Measurements from ENCODE around the gene ECM2. TPM values are rescaled to one million over a fixed set of nuclear protein-coding genes. Genes with fewer than 3 reads are reported as not detected.

Gene ECM2
- total and polyA plus RNA-seq, 2 donors: 1.3 to 3.5 TPM

DNA sequence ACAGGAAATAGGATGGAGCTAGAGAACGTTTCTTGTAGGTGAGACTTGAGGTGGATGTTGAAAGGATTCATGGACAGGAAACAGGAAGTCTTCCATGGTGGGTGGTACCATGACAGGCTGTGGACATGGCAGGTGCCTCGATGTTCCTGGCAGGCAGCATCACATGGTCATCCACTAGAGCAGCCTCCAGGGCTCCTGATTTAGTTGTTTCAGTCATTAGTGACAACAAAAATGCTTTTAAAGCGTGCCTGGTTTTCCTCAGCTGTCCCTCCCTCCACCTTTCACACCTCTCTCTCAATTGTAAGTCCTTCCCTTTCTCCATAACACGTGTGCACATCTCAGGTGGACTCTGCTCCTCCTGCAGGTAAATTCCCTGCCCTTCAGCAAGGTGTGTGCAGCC is 28.3 kb downstream of the ECM2 start:
- H3K4me3 ChIP-seq (ENCODE audit: low read length in 2 of 2): no peak overlapping the region
- no peaks in the 10 kb centered on the region for H3K27me3 ChIP-seq (ENCODE audit: control insufficient read depth in 2 of 2, insufficient read depth in 1 of 2, low read length in 1 of 2)
- no peak for DNase-seq (ENCODE audit: low read depth in 6 of 9, low spot score in 9 of 9)
- no peak overlapping the region for H3K27ac ChIP-seq (ENCODE audit: low read depth in 1 of 2, low read length in 1 of 2)
- no peaks in the 10 kb centered on the region for H3K36me3 ChIP-seq (ENCODE audit: control insufficient read depth in 2 of 2, insufficient read depth in 2 of 2, low read length in 1 of 2)
- peaks cover 0 to 2% of the 10 kb centered on the region in 2 donors for H3K4me1 ChIP-seq (ENCODE audit: control insufficient read depth in 2 of 2, insufficient read depth in 2 of 2, low read length in 2 of 2)
- 76% methylated on average over 4 of the region's 4 CpGs for WGBS
- H3K9me3 ChIP-seq (ENCODE audit: control insufficient read depth in 2 of 2, insufficient read depth in 1 of 2, low read length in 1 of 2): no peaks in the 10 kb centered on the region

DNA sequence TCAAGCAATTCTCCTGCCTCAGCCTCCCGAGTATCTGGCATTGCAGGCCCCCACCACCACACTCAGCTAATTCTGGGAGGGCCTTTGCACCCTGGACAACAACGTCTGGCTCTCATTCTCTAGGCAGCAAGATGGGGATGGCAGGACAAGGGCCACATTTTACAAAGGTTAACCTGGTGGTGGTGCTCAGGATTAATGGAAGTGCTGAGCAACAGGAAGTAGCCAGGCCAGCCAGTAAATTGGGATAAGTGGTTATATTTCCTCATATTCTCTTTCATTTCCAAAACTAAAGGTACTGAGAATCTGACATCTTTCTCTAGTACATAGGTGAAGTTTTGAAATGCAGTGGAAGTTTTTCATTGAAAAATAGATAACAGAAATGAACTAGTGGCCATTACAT is 28.8 kb downstream of the ECM2 start:
- H3K4me3 ChIP-seq (ENCODE audit: low read length in 2 of 2): no peak overlapping the region
- no peak for DNase-seq (ENCODE audit: low read depth in 6 of 9, low spot score in 9 of 9)
- H3K27ac ChIP-seq (ENCODE audit: low read depth in 1 of 2, low read length in 1 of 2): no peak overlapping the region
- no peaks in the 10 kb centered on the region for H3K36me3 ChIP-seq (ENCODE audit: control insufficient read depth in 2 of 2, insufficient read depth in 2 of 2, low read length in 1 of 2)
- peaks cover 0 to 2% of the 10 kb centered on the region in 2 donors for H3K4me1 ChIP-seq (ENCODE audit: control insufficient read depth in 2 of 2, insufficient read depth in 2 of 2, low read length in 2 of 2)
- no peaks in the 10 kb centered on the region for H3K27me3 ChIP-seq (ENCODE audit: control insufficient read depth in 2 of 2, insufficient read depth in 1 of 2, low read length in 1 of 2)
- 98% methylated on average over 2 of the region's 2 CpGs for WGBS
- H3K9me3 ChIP-seq (ENCODE audit: control insufficient read depth in 2 of 2, insufficient read depth in 1 of 2, low read length in 1 of 2): no peaks in the 10 kb centered on the region

DNA sequence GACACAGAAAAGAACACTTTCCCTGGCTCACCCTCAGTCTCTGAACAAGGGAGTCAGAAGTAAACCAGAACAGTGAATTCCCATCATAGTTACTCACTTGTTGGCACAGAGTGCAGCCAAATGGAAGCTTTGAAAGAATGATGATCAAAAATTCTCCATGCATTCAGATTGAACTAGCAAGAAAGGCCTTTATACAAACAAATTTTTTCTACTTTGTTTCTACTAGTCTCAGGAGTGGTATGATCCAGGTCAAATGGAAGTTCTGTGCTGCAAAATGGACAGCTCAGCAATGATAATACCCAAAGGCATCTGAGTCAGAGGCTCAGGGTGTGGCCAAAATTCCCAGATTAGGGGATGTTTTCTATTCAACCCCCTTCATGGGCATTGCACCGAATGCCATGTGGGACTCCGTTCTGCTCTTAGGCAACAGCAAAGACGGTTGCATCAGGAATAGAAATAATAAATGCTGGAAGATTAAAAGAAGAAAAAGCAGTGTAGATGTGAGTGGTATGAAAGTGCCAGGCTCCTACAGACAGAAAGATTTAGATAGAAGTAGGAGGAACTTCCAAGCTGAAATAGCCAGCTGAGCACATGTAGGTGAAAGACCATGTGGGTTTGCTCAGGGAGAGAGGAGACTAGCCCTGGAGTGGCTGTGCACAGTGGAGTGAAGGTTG is 29.5 kb downstream of the ECM2 start:
- H3K27me3 ChIP-seq (ENCODE audit: control insufficient read depth in 2 of 2, insufficient read depth in 1 of 2, low read length in 1 of 2): no peaks in the 10 kb centered on the region
- peaks cover 0 to 2% of the 10 kb centered on the region in 2 donors for H3K4me1 ChIP-seq (ENCODE audit: control insufficient read depth in 2 of 2, insufficient read depth in 2 of 2, low read length in 2 of 2)
- no peaks in the 10 kb centered on the region for H3K36me3 ChIP-seq (ENCODE audit: control insufficient read depth in 2 of 2, insufficient read depth in 2 of 2, low read length in 1 of 2)
- H3K27ac ChIP-seq (ENCODE audit: low read depth in 1 of 2, low read length in 1 of 2): no peak overlapping the region
- no peak overlapping the region for H3K4me3 ChIP-seq (ENCODE audit: low read length in 2 of 2)
- no peak for DNase-seq (ENCODE audit: low read depth in 6 of 9, low spot score in 9 of 9)
- H3K9me3 ChIP-seq (ENCODE audit: control insufficient read depth in 2 of 2, insufficient read depth in 1 of 2, low read length in 1 of 2): no peaks in the 10 kb centered on the region
- 93% methylated on average over 3 of the region's 3 CpGs for WGBS

DNA sequence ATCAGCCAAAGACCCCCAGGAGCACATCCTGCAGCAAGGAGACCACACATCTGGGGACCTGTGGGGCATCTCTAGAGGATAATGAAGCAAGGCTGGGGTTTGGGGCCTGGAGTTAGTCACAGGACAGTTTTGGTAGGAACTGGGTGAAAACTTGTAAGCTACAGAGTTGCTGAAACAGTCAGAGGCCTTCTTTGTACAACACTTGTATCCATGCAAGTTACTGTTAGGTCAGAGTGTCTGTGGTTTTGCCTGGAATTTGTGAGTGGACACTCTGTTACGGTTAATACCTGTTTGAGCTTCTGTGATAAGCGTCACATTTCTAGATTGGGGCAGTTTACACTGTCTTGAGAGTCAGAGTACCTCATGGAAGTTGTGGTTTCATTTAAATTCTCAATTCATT is 30.9 kb downstream of the ECM2 start:
- H3K9me3 ChIP-seq (ENCODE audit: control insufficient read depth in 2 of 2, insufficient read depth in 1 of 2, low read length in 1 of 2): no peaks in the 10 kb centered on the region
- DNase-seq (ENCODE audit: low read depth in 6 of 9, low spot score in 9 of 9): no peak
- no peaks in the 10 kb centered on the region for H3K27me3 ChIP-seq (ENCODE audit: control insufficient read depth in 2 of 2, insufficient read depth in 1 of 2, low read length in 1 of 2)
- no peak overlapping the region for H3K27ac ChIP-seq (ENCODE audit: low read depth in 1 of 2, low read length in 1 of 2)
- 96% methylated on average over 2 of the region's 2 CpGs for WGBS
- peaks cover 0 to 2% of the 10 kb centered on the region in 2 donors for H3K4me1 ChIP-seq (ENCODE audit: control insufficient read depth in 2 of 2, insufficient read depth in 2 of 2, low read length in 2 of 2)
- no peaks in the 10 kb centered on the region for H3K36me3 ChIP-seq (ENCODE audit: control insufficient read depth in 2 of 2, insufficient read depth in 2 of 2, low read length in 1 of 2)
- H3K4me3 ChIP-seq (ENCODE audit: low read length in 2 of 2): no peak overlapping the region

DNA sequence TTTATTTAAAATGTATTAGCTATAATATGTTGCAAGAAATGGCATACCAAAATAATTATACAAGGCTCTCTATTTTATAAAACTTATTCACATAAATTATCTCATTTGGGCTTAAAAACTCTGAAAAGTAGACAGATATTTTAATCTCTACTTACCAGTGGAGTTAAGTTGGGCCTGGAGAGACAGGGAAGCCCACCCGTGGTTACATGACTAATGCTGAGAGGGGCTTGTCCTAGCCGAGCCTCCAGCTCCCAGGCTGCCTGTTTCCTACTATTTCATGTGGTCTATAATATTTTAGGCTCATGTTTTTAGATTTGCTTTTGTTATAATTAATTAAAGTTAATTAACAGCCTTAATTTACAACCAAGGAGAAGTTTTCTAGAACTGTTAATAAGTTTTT is 32.6 kb downstream of the ECM2 start:
- 85% methylated on average over 2 of the region's 2 CpGs for WGBS
- H3K27ac ChIP-seq (ENCODE audit: low read depth in 1 of 2, low read length in 1 of 2): no peak overlapping the region
- H3K9me3 ChIP-seq (ENCODE audit: control insufficient read depth in 2 of 2, insufficient read depth in 1 of 2, low read length in 1 of 2): no peaks in the 10 kb centered on the region
- no peak for DNase-seq (ENCODE audit: low read depth in 6 of 9, low spot score in 9 of 9)
- no peak overlapping the region for H3K4me3 ChIP-seq (ENCODE audit: low read length in 2 of 2)
- H3K4me1 ChIP-seq (ENCODE audit: control insufficient read depth in 2 of 2, insufficient read depth in 2 of 2, low read length in 2 of 2): peaks cover 0 to 2% of the 10 kb centered on the region in 2 donors
- H3K36me3 ChIP-seq (ENCODE audit: control insufficient read depth in 2 of 2, insufficient read depth in 2 of 2, low read length in 1 of 2): no peaks in the 10 kb centered on the region
- no peaks in the 10 kb centered on the region for H3K27me3 ChIP-seq (ENCODE audit: control insufficient read depth in 2 of 2, insufficient read depth in 1 of 2, low read length in 1 of 2)

DNA sequence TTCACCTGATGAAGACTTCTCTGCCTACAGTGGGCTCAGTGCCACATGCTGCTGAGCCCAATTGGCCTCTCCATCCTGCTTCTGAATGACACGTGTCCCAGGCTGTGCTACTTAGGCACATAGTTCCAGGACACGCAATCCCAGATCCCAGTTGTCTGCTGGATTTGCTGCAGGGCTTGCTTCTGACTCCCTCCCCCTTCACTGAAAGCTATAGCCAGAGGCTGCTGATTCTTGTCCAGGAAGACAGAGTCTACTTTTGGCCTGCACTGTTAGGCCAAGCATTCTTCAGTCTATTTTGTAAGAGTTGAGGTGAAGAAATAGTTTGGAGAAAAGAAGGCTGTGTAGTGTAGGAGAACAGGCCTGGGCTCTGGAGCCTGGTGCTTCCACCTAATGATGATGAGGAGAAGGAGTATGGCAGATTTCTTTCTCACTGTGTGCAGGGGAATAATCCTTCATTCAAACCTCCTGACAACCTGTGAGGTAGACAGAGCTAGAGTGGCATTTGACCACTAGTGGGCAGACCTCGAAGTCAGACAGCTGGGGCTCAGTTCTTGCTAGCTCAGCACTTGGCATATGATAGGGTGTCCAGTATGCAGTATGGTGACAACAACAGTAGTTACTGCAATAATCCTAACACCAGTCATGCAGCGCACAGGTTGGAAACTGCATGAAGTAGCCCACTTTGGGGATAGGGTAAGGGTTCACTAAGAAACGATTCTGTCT is 34.0 kb downstream of the ECM2 start:
- DNase-seq (ENCODE audit: low read depth in 6 of 9, low spot score in 9 of 9): peak in 2 of 9 donors; percentile 9 to 16
- no peaks in the 10 kb centered on the region for H3K4me1 ChIP-seq (ENCODE audit: control insufficient read depth in 2 of 2, insufficient read depth in 2 of 2, low read length in 2 of 2)

DNA sequence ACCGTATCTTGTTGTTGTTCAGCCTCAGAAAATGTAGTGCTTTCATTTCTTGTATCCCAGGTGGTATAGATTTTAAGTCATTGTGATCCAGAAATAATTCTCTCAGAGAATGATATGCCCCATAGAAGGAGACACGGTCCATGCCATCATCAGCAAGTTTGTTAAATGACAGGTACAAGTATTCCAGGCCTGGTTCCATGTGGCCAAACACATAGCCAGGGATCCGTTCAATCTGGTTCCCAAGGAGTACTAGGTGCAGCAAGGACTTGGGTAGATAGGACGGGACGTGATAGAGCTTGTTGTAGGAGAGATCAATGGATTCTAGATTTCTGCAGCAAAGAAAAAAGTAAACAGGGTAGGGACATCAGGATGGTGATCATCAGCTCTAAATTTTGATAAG is 35.1 kb downstream of the ECM2 start:
- DNase-seq (ENCODE audit: low read depth in 6 of 9, low spot score in 9 of 9): no peak
- Histone ChIP-seq H3K4me1 (ENCODE audit: control insufficient read depth in 2 of 2, insufficient read depth in 2 of 2, low read length in 2 of 2) (no peaks in the 10 kb centered on the region), H3K4me3 (ENCODE audit: low read length in 2 of 2) (no peak overlapping the region), H3K27me3 (ENCODE audit: control insufficient read depth in 2 of 2, insufficient read depth in 1 of 2, low read length in 1 of 2) (no peaks in the 10 kb centered on the region), H3K9me3 (ENCODE audit: control insufficient read depth in 2 of 2, insufficient read depth in 1 of 2, low read length in 1 of 2) (no peaks in the 10 kb centered on the region), H3K27ac (ENCODE audit: low read depth in 1 of 2, low read length in 1 of 2) (no peak overlapping the region), H3K36me3 (ENCODE audit: control insufficient read depth in 2 of 2, insufficient read depth in 2 of 2, low read length in 1 of 2) (no peaks in the 10 kb centered on the region)
- WGBS: 99% methylated on average over 5 of the region's 5 CpGs

More for the DNA sequence above, 34.0 kb downstream of the ECM2 start:
- H3K4me3 ChIP-seq (ENCODE audit: low read length in 2 of 2): no peak overlapping the region
- no peaks in the 10 kb centered on the region for H3K9me3 ChIP-seq (ENCODE audit: control insufficient read depth in 2 of 2, insufficient read depth in 1 of 2, low read length in 1 of 2)
- H3K27ac ChIP-seq (ENCODE audit: low read depth in 1 of 2, low read length in 1 of 2): no peak overlapping the region
- 87% methylated on average over 5 of the region's 5 CpGs for WGBS
- H3K27me3 ChIP-seq (ENCODE audit: control insufficient read depth in 2 of 2, insufficient read depth in 1 of 2, low read length in 1 of 2): no peaks in the 10 kb centered on the region
- no peaks in the 10 kb centered on the region for H3K36me3 ChIP-seq (ENCODE audit: control insufficient read depth in 2 of 2, insufficient read depth in 2 of 2, low read length in 1 of 2)

DNA sequence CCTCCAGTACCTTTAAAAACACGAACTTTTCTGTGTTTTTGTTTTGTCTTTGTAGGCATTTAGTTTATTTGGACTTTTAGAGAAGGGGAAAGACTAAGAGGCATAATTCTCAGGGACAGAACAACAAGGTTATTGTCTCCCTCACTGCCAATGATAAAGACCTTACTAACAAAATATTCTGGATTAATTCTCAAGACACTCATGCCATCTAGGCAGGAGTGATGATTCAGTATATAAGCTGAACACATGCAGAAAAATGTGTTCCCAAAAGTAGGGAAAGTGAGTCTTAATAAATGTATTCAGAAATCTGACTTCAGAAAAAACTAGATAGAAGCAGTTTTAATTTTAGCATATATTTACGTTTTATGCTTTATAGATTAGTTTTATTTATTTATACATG is 36.1 kb downstream of the ECM2 start:
- Histone ChIP-seq H3K4me1 (ENCODE audit: control insufficient read depth in 2 of 2, insufficient read depth in 2 of 2, low read length in 2 of 2) (no peaks in the 10 kb centered on the region), H3K36me3 (ENCODE audit: control insufficient read depth in 2 of 2, insufficient read depth in 2 of 2, low read length in 1 of 2) (no peaks in the 10 kb centered on the region), H3K4me3 (ENCODE audit: low read length in 2 of 2) (no peak overlapping the region), H3K27ac (ENCODE audit: low read depth in 1 of 2, low read length in 1 of 2) (no peak overlapping the region), H3K9me3 (ENCODE audit: control insufficient read depth in 2 of 2, insufficient read depth in 1 of 2, low read length in 1 of 2) (no peaks in the 10 kb centered on the region), H3K27me3 (ENCODE audit: control insufficient read depth in 2 of 2, insufficient read depth in 1 of 2, low read length in 1 of 2) (no peaks in the 10 kb centered on the region)
- 82% methylated on average over 2 of the region's 2 CpGs for WGBS
- no peak for DNase-seq (ENCODE audit: low read depth in 6 of 9, low spot score in 9 of 9)

DNA sequence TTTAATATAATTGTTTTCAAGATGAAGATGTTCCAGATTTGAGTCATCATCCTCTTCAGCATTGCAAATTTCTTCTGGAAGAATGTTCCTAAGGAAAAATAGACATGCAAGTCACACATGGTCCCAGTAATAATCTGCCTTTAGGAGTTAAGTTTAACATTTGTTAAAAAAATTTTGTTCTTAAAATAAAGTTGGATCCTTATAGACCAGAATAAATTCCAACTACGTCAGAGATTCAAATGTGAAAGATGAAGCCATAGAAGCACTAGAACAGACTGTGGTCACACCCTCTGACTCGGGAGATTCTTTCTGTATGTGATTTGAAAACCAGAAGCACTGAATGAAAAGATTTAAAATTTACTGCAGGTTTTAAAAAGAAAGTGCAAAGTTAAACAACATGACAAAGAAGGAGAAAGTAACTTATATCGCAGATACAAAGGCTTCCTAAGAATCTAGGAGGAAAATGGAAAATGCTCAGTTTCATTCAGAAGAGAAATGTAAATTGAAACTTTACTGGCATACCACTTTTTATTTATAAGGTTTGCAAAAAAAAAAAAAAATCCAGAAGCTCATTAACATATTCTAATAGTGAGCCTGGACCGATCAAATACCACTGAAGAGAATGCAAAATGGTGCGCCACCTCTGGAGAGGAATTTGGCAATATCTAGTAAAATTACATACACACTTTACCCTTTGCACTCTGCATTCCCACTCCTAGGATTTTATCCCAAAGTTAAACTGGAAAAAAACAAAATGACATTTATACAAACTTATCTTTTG is 39.2 kb downstream of the ECM2 start:
- Histone ChIP-seq H3K9me3 (ENCODE audit: control insufficient read depth in 2 of 2, insufficient read depth in 1 of 2, low read length in 1 of 2) (no peaks in the 10 kb centered on the region), H3K27me3 (ENCODE audit: control insufficient read depth in 2 of 2, insufficient read depth in 1 of 2, low read length in 1 of 2) (no peaks in the 10 kb centered on the region), H3K27ac (ENCODE audit: low read depth in 1 of 2, low read length in 1 of 2) (no peak overlapping the region), H3K36me3 (ENCODE audit: control insufficient read depth in 2 of 2, insufficient read depth in 2 of 2, low read length in 1 of 2) (no peaks in the 10 kb centered on the region), H3K4me1 (ENCODE audit: control insufficient read depth in 2 of 2, insufficient read depth in 2 of 2, low read length in 2 of 2) (no peaks in the 10 kb centered on the region), H3K4me3 (ENCODE audit: low read length in 2 of 2) (no peak overlapping the region)
- no peak for DNase-seq (ENCODE audit: low read depth in 6 of 9, low spot score in 9 of 9)
- WGBS: 97% methylated on average over 5 of the region's 5 CpGs
